Urothelium cell line (cell line): ENCODE results near the gene EPN2.
A peak's percentile ranks its signal among the peaks of the same experiment; 100 is the strongest.

ENCODE experiments used
- DNase-seq: peaks from one replicate; pipeline ENCODE4 v3.0.0; 2011; ENCODE audit warnings: low spot score, mixed read lengths
- FAIRE-seq: peaks from 2 replicates; lab custom pipeline; 2011; peaks lifted over from hg19 to GRCh38; lab: Jason Lieb, UNC

Gene EPN2

GRCh38 chr17:19376811-19377210 lies 139.6 kb downstream of the EPN2 start:
- DNase-seq (no peak), FAIRE-seq (no peak)

GRCh38 chr17:19377602-19378415 lies 140.6 kb downstream of the EPN2 start:
- peak; percentile 99 for DNase-seq
- peak; percentile 94 for FAIRE-seq

GRCh38 chr17:19378416-19379360 lies 141.5 kb downstream of the EPN2 start, which contains the start of gene MAPK7:
Gene MAPK7, plus strand, starts transcription at chr17:19378498. Its CDS starts 403 bp downstream, at chr17:19378901.
- FAIRE-seq: no peak
- DNase-seq: no peak

DNA sequence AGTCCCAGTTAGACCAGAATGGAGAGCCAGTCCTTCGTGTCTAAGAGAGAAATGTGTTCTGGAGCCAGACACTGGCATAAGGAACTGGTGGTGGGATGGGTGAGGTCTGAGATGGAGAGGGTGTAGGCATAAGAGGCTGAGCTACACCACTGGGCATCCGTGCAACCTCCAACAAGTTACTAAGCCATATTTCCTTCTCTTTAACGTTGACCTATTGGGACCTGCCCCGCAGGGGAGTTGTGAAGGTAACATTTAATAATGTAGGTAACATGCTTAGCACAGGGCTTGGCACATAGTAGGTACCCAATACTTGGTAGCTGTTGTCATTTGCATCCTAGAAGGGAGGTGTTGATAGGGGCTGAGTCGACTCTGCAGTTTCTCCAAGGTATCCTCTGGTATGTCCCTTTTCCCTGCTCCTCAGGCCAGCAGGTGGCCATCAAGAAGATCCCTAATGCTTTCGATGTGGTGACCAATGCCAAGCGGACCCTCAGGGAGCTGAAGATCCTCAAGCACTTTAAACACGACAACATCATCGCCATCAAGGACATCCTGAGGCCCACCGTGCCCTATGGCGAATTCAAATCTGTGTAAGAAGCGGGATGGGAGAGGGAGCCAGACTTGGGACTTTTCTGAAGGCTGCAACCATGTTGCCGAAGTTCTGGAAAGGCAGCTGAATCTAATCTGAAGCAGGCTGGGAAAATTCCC lies 142.3 kb downstream of the EPN2 start:
- DNase-seq: no peak
- FAIRE-seq: no peak

GRCh38 chr17:19380481-19381301 lies 143.5 kb downstream of the EPN2 start:
- no peak for FAIRE-seq
- no peak for DNase-seq

DNA sequence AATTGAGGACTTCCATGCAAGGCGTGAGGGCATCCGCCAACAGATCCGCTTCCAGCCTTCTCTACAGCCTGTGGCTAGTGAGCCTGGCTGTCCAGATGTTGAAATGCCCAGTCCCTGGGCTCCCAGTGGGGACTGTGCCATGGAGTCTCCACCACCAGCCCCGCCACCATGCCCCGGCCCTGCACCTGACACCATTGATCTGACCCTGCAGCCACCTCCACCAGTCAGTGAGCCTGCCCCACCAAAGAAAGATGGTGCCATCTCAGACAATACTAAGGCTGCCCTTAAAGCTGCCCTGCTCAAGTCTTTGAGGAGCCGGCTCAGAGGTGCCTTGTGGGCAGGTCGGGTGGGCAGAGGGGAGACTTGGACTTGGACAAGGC lies 144.2 kb downstream of the EPN2 start:
- DNase-seq (no peak), FAIRE-seq (no peak)

DNA sequence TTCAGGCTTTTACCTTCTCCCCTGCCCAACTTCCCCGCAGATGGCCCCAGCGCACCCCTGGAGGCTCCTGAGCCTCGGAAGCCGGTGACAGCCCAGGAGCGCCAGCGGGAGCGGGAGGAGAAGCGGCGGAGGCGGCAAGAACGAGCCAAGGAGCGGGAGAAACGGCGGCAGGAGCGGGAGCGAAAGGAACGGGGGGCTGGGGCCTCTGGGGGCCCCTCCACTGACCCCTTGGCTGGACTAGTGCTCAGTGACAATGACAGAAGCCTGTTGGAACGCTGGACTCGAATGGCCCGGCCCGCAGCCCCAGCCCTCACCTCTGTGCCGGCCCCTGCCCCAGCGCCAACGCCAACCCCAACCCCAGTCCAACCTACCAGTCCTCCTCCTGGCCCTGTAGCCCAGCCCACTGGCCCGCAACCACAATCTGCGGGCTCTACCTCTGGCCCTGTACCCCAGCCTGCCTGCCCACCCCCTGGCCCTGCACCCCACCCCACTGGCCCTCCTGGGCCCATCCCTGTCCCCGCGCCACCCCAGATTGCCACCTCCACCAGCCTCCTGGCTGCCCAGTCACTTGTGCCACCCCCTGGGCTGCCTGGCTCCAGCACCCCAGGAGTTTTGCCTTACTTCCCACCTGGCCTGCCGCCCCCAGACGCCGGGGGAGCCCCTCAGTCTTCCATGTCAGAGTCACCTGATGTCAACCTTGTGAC lies 144.7 kb downstream of the EPN2 start:
- FAIRE-seq (no peak), DNase-seq (no peak)

- FAIRE-seq: no peak
- no peak for DNase-seq
These were observed 145.6 kb downstream of the EPN2 start for GRCh38 chr17:19382531-19383444.

- DNase-seq (no peak), FAIRE-seq (no peak)
These were observed 146.7 kb downstream of the EPN2 start for GRCh38 chr17:19383681-19384470.

DNA sequence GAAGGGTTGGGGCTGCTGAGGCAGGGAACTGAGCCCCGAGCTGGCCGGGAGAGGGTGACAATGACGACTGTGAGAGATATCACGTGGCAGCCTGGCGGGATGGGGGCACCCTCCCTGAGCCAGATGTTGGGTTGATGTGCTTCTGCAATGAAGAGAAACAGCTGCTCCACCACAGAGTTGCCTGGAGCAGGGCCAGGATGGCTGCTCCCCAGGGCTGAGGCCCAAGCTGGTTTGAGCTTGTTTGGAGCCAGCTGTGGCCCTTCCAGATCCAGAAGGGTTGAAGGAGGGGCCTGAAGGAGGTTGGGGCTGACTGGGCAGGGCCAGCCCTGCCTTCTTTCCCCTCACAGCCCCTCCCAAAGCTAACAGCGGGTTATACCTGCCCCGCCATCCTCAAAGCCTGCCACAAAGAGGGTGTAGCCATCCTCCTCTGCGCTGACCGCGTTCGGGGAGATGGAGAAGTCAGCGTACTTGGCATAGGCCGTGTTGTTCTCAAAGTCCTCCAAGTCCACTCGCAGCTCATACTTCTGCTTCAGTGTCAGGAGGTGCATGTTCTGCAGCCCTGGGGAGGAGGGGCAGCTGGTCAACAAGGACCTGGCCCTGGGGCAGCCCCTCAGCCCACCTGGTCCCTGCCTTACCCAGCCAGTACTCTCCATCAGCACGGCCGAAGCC lies 147.7 kb downstream of the EPN2 start:
- DNase-seq (no peak), FAIRE-seq (no peak)

GRCh38 chr17:19385521-19385983 lies 148.4 kb downstream of the EPN2 start:
- DNase-seq (no peak), FAIRE-seq (no peak)
